Renal pelvis (tissue), 4 donors: ENCODE results near the gene TMIGD3. TPM values are rescaled to one million over a fixed set of nuclear protein-coding genes. Genes with fewer than 3 reads are reported as not detected.

ENCODE experiments used
- DNase-seq: peaks from one replicate; pipeline ENCODE4 v3.0.0-alpha.2; 2013
- polyA plus RNA-seq, 3 donors: library from polyadenylated mRNA; unstranded; fragments of 120-200 nt; gene quantifications; one replicate each; pipeline ENCODE4 v1.2.1, GENCODE V29; 2013; ENCODE audit not compliant: insufficient read length in 3 of 3

TMIGD3 gene
- polyA plus RNA-seq, 3 donors = 0.63 to 0.77 (median 0.64) TPM

GRCh38 chr1:111448918-111449702 is 54.3 kb downstream of the TMIGD3 start, which contains the start of the genes ATP5PB and WDR77:
ATP5PB (plus strand) TSS chr1:111449464; CDS start chr1:111449542, 78 bp downstream.
WDR77 (minus strand) TSS chr1:111449256; CDS start chr1:111449169, 87 bp downstream.
- peak; percentile 99 for DNase-seq

- no peak for DNase-seq
Measured at GRCh38 chr1:111448482-111448917, 54.9 kb downstream of the TMIGD3 start.

GRCh38 chr1:111446967-111447892 is 56.2 kb downstream of the TMIGD3 start:
- DNase-seq = no peak

GRCh38 chr1:111446546-111446945 is 56.9 kb downstream of the TMIGD3 start:
- no peak for DNase-seq

- no peak for DNase-seq
Measured at GRCh38 chr1:111444031-111444430, 59.4 kb downstream of the TMIGD3 start.

GRCh38 chr1:111442457-111442856 is 61.0 kb downstream of the TMIGD3 start:
- no peak for DNase-seq

- no peak for DNase-seq
Measured at GRCh38 chr1:111441573-111442192, 61.8 kb downstream of the TMIGD3 start.

- no peak for DNase-seq
Measured at GRCh38 chr1:111439461-111440351, 63.7 kb downstream of the TMIGD3 start.

- DNase-seq = no peak
Measured at GRCh38 chr1:111436726-111437125, 66.7 kb downstream of the TMIGD3 start.

Other genes with a start within 250 kb of the TMIGD3 start
- gene CHIA, start 212.8 kb downstream of the TMIGD3 start, polyA plus RNA-seq = not detected
- gene OVGP1, start 75.9 kb downstream of the TMIGD3 start, polyA plus RNA-seq = 1 to 10 TPM; 3.0 to 7.3 (median 5.1) TPM
- 10 to 100 TPM; 43.4 to 46.8 (median 43.5) TPM for gene WDR77, start 54.4 kb downstream of the TMIGD3 start, polyA plus RNA-seq
- gene ATP5PB, start 54.2 kb downstream of the TMIGD3 start, polyA plus RNA-seq = 100 to 1,000 TPM; 332 to 399 (median 357) TPM
- 1 to 10 TPM; 3.5 to 6.7 (median 3.8) TPM for gene C1orf162, start 29.6 kb downstream of the TMIGD3 start, polyA plus RNA-seq
- under 1 TPM; 0.30 to 0.78 (median 0.65) TPM for gene ADORA3, start within 50 bp of the TMIGD3 start, polyA plus RNA-seq
- 10 to 100 TPM; 62.6 to 72.0 (median 63.6) TPM for gene RAP1A, start 116.2 kb upstream of the TMIGD3 start, polyA plus RNA-seq
- gene INKA2, start 235.8 kb upstream of the TMIGD3 start, polyA plus RNA-seq = 1 to 10 TPM; 2.4 to 3.1 (median 2.7) TPM